HepG2 (cell line): ENCODE results near the gene ASIC3. TPM values are rescaled to one million over a fixed set of nuclear protein-coding genes. Genes with fewer than 3 reads are reported as not detected.
A peak's percentile ranks its signal among the peaks of the same experiment; 100 is the strongest.

Source experiments
- AKAP8 ChIP-seq: sonication (generic); formaldehyde crosslinking; IDR thresholded peaks from 2 replicates; pipeline ENCODE4 v1.5.1; 2020; ENCODE audit warnings: mild to moderate bottlenecking, missing genetic modification reagents
- EEA1 ChIP-seq: sonication (generic); formaldehyde crosslinking; IDR thresholded peaks from 2 replicates; pipeline ENCODE4 v1.5.1; 2020; ENCODE audit warnings: mild to moderate bottlenecking, missing genetic modification reagents, borderline replicate concordance
- KAT8 ChIP-seq: IDR thresholded peaks from 2 replicates; pipeline ENCODE4 v1.6.1; 2016; ENCODE audit warnings: missing genetic modification reagents, missing compliant biosample characterization
- KMT2A ChIP-seq: sonication (generic); formaldehyde crosslinking; IDR thresholded peaks from 2 replicates; pipeline ENCODE4 v1.4.0; 2020; ENCODE audit warnings: missing genetic modification reagents
- MEIS2 ChIP-seq: sonication (generic); formaldehyde crosslinking; IDR thresholded peaks from 2 replicates; pipeline ENCODE4 v1.9.0; 2021; ENCODE audit warnings: mild to moderate bottlenecking, missing genetic modification reagents
- PHB2 ChIP-seq: fragments of 450-650 bp; IDR thresholded peaks from 2 replicates; pipeline ENCODE4 v1.6.1; 2018; ENCODE audit not compliant: partially characterized antibody
- PRDM4 ChIP-seq: sonication (generic); formaldehyde crosslinking; IDR thresholded peaks from 2 replicates; pipeline ENCODE4 v1.9.0; 2021; ENCODE audit warnings: missing genetic modification reagents, borderline replicate concordance
- THAP7 ChIP-seq: sonication (generic); formaldehyde crosslinking; IDR thresholded peaks from 2 replicates; pipeline ENCODE4 v1.8.1; 2023; ENCODE audit warnings: mild to moderate bottlenecking, missing genetic modification reagents
- ZFP36L2 ChIP-seq: sonication (generic); formaldehyde crosslinking; IDR thresholded peaks from 2 replicates; pipeline ENCODE4 v1.4.0; 2020; ENCODE audit warnings: missing genetic modification reagents
- ZNF12 ChIP-seq: sonication (generic); formaldehyde crosslinking; IDR thresholded peaks from 2 replicates; pipeline ENCODE4 v1.5.0; 2020; ENCODE audit warnings: missing genetic modification reagents
- ZNF253 ChIP-seq: sonication (generic); formaldehyde crosslinking; IDR thresholded peaks from 2 replicates; pipeline ENCODE4 v1.8.0; 2022; ENCODE audit warnings: mild to moderate bottlenecking, missing genetic modification reagents, borderline replicate concordance
- ZNF256 ChIP-seq: sonication (generic); formaldehyde crosslinking; conservative IDR thresholded peaks from 2 replicates; pipeline ENCODE4 v1.4.0; 2020; ENCODE audit warnings: missing genetic modification reagents
- ZNF3 ChIP-seq: IDR thresholded peaks from 2 replicates; pipeline ENCODE4 v1.7.0; 2017; ENCODE audit warnings: inconsistent platforms
- ZNF354B ChIP-seq: sonication (generic); formaldehyde crosslinking; IDR thresholded peaks from 2 replicates; pipeline ENCODE4 v1.8.0; 2022; ENCODE audit warnings: mild to moderate bottlenecking, missing genetic modification reagents
- ZNF362 ChIP-seq: sonication (generic); formaldehyde crosslinking; IDR thresholded peaks from 2 replicates; pipeline ENCODE4 v1.4.0; 2020; ENCODE audit warnings: missing genetic modification reagents, mild to moderate bottlenecking, borderline replicate concordance
- ZNF746 ChIP-seq: sonication (generic); formaldehyde crosslinking; IDR thresholded peaks from 2 replicates; pipeline ENCODE4 v1.8.0; 2022; ENCODE audit warnings: mild to moderate bottlenecking, missing genetic modification reagents
- polyA plus RNA-seq, 8 experiments: library from polyadenylated mRNA; depleted of rRNA in 3 of 8; stranded (reverse) in 7 of 8; unstranded in 1 of 8; fragments of >200 nt; fragmentation: Illumina TruSeq in 4 of 8; extraction: Trizol in 4 of 8; gene quantifications; 2 replicates each; pipeline versions ENCODE4 v1.2.1 to v1.2.3, GENCODE V29; 2011 to 2016; ENCODE audit warnings: low read depth in 4 of 8, missing spikeins in 1 of 8, mixed read lengths in 1 of 8; ENCODE audit not compliant: insufficient read depth in 1 of 8
- total RNA-seq, 5 experiments: library from RNA; depleted of rRNA; stranded (reverse); fragments of >200 nt; fragmentation: Illumina TruSeq; extraction: Trizol; gene quantifications; 2 replicates each; pipeline ENCODE4 v1.2.3, GENCODE V29; 2016; ENCODE audit warnings: low read depth in 1 of 5
- TF ChIP-seq, protein P1 (sequence below): sonication (generic); formaldehyde crosslinking; IDR thresholded peaks from 2 replicates; pipeline ENCODE4 v1.4.0; 2020; ENCODE audit warnings: missing genetic modification reagents, mild to moderate bottlenecking, borderline replicate concordance
- TF ChIP-seq, protein P2 (sequence below): IDR thresholded peaks from 2 replicates; pipeline ENCODE4 v1.6.1; 2012; ENCODE audit warnings: low read length, improper control_type of control experiment

Gene ASIC3
- total and polyA plus RNA-seq, 2 of the 13 experiments (the other 11 are each of a cell fraction or from before 2014, with no cell fraction given) = 0.51 TPM; not detected in 1

- TF ChIP-seq MEIS2 (CRISPR knock-in tag) (no peak), PRDM4 (no peak), ZFP36L2 (CRISPR knock-in tag) (no peak), ZNF256 (CRISPR knock-in tag) (no peak), ZNF746 (CRISPR knock-in tag) (peak; percentile 60; the same call in 1 of the 2 replicates), ZNF3 (CRISPR knock-in tag) (no peak), ZNF362 (CRISPR knock-in tag) (no peak), ZNF12 (CRISPR knock-in tag) (no peak), ZNF354B (CRISPR knock-in tag) (peak; percentile 33; the same call in 1 of the 2 replicates), KMT2A (CRISPR knock-in tag) (no peak), ZNF253 (no peak), THAP7 (no peak), AKAP8 (CRISPR knock-in tag) (no peak), EEA1 (CRISPR knock-in tag) (no peak), KAT8 (CRISPR knock-in tag) (peak; percentile 71; the same call in 1 of the 2 replicates), PHB2 (no peak)
- TF ChIP-seq, protein P1, sequence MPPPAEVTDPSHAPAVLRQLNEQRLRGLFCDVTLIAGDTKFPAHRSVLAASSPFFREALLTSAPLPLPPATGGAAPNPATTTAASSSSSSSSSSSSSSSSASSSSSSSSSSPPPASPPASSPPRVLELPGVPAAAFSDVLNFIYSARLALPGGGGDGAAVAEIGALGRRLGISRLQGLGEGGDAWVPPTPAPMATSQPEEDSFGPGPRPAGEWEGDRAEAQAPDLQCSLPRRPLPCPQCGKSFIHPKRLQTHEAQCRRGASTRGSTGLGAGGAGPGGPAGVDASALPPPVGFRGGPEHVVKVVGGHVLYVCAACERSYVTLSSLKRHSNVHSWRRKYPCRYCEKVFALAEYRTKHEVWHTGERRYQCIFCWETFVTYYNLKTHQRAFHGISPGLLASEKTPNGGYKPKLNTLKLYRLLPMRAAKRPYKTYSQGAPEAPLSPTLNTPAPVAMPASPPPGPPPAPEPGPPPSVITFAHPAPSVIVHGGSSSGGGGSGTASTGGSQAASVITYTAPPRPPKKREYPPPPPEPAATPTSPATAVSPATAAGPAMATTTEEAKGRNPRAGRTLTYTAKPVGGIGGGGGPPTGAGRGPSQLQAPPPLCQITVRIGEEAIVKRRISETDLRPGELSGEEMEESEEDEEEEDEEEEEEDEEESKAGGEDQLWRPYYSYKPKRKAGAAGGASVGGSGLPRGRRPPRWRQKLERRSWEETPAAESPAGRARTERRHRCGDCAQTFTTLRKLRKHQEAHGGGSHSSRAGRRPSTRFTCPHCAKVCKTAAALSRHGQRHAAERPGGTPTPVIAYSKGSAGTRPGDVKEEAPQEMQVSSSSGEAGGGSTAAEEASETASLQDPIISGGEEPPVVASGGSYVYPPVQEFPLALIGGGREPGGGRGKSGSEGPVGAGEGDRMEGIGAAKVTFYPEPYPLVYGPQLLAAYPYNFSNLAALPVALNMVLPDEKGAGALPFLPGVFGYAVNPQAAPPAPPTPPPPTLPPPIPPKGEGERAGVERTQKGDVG (CRISPR knock-in tag) = no peak
- TF ChIP-seq, protein P2, sequence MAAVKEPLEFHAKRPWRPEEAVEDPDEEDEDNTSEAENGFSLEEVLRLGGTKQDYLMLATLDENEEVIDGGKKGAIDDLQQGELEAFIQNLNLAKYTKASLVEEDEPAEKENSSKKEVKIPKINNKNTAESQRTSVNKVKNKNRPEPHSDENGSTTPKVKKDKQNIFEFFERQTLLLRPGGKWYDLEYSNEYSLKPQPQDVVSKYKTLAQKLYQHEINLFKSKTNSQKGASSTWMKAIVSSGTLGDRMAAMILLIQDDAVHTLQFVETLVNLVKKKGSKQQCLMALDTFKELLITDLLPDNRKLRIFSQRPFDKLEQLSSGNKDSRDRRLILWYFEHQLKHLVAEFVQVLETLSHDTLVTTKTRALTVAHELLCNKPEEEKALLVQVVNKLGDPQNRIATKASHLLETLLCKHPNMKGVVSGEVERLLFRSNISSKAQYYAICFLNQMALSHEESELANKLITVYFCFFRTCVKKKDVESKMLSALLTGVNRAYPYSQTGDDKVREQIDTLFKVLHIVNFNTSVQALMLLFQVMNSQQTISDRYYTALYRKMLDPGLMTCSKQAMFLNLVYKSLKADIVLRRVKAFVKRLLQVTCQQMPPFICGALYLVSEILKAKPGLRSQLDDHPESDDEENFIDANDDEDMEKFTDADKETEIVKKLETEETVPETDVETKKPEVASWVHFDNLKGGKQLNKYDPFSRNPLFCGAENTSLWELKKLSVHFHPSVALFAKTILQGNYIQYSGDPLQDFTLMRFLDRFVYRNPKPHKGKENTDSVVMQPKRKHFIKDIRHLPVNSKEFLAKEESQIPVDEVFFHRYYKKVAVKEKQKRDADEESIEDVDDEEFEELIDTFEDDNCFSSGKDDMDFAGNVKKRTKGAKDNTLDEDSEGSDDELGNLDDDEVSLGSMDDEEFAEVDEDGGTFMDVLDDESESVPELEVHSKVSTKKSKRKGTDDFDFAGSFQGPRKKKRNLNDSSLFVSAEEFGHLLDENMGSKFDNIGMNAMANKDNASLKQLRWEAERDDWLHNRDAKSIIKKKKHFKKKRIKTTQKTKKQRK = no peak
Measured at GRCh38 chr7:151085691-151086620, 37.6 kb downstream of the ASIC3 start, which contains the start of gene AGAP3 (continued).
